ENCODE measurements around the gene SHANK3. TPM values are rescaled to one million over a fixed set of nuclear protein-coding genes. Genes with fewer than 3 reads are reported as not detected.
A peak's percentile ranks its signal among the peaks of the same experiment; 100 is the strongest.

Gene SHANK3
- total RNA-seq, 1 donor from 2014 or later: 22.9 TPM

- ATAC-seq: no peak
- intact Hi-C loops (cut with micrococcal nuclease): no loop called here
- no peak for DNase-seq
Observed at GRCh38 chr22:50675553-50676179, 3.0 kb downstream of the SHANK3 start.

GRCh38 chr22:50676180-50676636 is 3.6 kb downstream of the SHANK3 start:
- intact Hi-C loops (cut with micrococcal nuclease): no loop called here
- no peak for DNase-seq
- ATAC-seq: no peak

GRCh38 chr22:50676661-50677492 is 4.3 kb downstream of the SHANK3 start:
- ATAC-seq (no peak), DNase-seq (no peak)
- intact Hi-C loops (cut with micrococcal nuclease): no loop called here

GRCh38 chr22:50677493-50678217 is 5.0 kb downstream of the SHANK3 start:
- DNase-seq (peak; percentile 13), ATAC-seq (no peak)
- intact Hi-C loops (cut with micrococcal nuclease): no loop called here

- ATAC-seq: no peak
- DNase-seq: peak; percentile 17
- intact Hi-C loops (cut with micrococcal nuclease): no loop called here
Observed at GRCh38 chr22:50678218-50678650, 5.6 kb downstream of the SHANK3 start.

GRCh38 chr22:50678651-50679521 is 6.3 kb downstream of the SHANK3 start:
- DNase-seq (peak; percentile 22), ATAC-seq (no peak)
- intact Hi-C loops (cut with micrococcal nuclease): no loop called here

GRCh38 chr22:50683086-50683993 is 10.7 kb downstream of the SHANK3 start:
- ATAC-seq (no peak), DNase-seq (peak; percentile 18)
- intact Hi-C loops (cut with micrococcal nuclease): no loop called here

GRCh38 chr22:50683994-50684371 is 11.4 kb downstream of the SHANK3 start:
- no peak for ATAC-seq
- no peak for DNase-seq
- intact Hi-C loops (cut with micrococcal nuclease): no loop called here

- no peak for ATAC-seq
- no peak for DNase-seq
- intact Hi-C loops (cut with micrococcal nuclease): no loop called here
Observed at GRCh38 chr22:50684501-50684900, 11.9 kb downstream of the SHANK3 start.

- DNase-seq: peak; percentile 23
- intact Hi-C loops (cut with micrococcal nuclease): no loop called here
- no peak for ATAC-seq
Observed at GRCh38 chr22:50684986-50685385, 12.4 kb downstream of the SHANK3 start.

GRCh38 chr22:50686794-50687193 is 14.2 kb downstream of the SHANK3 start:
- intact Hi-C loops (cut with micrococcal nuclease): no loop called here
- no peak for DNase-seq
- ATAC-seq: no peak

- intact Hi-C loops (cut with micrococcal nuclease): no loop called here
- ATAC-seq (no peak), DNase-seq (peak; percentile 12)
Observed at GRCh38 chr22:50687829-50688228, 15.2 kb downstream of the SHANK3 start.

GRCh38 chr22:50688448-50688847 is 15.8 kb downstream of the SHANK3 start:
- DNase-seq: no peak
- no peak for ATAC-seq
- intact Hi-C loops (cut with micrococcal nuclease): no loop called here

GRCh38 chr22:50691521-50691920 is 18.9 kb downstream of the SHANK3 start:
- ATAC-seq (no peak), DNase-seq (no peak)
- intact Hi-C loops (cut with micrococcal nuclease): no loop called here

GRCh38 chr22:50693462-50693861 is 20.8 kb downstream of the SHANK3 start:
- ATAC-seq (no peak), DNase-seq (no peak)
- intact Hi-C loops (cut with micrococcal nuclease): no loop called here

- ATAC-seq: no peak
- no peak for DNase-seq
- intact Hi-C loops (cut with micrococcal nuclease): no loop called here
Observed at GRCh38 chr22:50694099-50694605, 21.5 kb downstream of the SHANK3 start.

- peak; percentile 15 for DNase-seq
- intact Hi-C loops (cut with micrococcal nuclease): no loop called here
- ATAC-seq: no peak
Observed at GRCh38 chr22:50694766-50695420, 22.3 kb downstream of the SHANK3 start.

All from left ventricle myocardium superior (tissue), 1 donor.